ENCODE results near the gene ATXN1.

The ATXN1 gene

DNA sequence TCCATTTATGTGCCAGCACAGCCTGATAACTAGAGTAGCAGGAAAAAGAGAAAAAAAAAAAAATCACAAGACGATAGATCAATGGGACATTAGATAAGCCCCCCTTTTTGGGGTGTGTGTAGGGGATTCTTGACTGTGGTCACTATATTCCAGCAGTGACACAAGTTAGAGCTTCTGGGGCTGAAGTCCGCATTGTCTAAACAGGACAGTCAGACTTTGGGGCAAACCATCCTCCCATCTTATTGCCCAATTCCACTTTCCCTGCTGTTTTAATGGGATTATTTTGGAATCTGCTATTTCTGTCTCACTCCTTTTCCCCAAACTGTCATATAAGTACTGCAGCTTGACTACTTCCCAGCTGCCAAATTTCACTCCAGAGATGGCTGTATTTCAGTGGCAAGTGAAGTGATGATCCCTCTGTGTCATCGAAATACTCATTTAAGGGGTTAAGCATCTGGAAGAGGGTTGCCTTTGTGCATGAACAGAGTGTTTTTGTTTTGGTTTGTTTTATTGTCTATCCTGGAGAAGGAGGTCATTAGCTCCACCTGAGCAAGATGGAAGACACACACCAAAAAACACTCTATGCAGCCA is 182.5 kb downstream of the ATXN1 start:
- no peak for DNase-seq (ENCODE audit: low read depth in 1 of 2, low spot score in 1 of 2)
- Histone ChIP-seq H3K27me3 (ENCODE audit: insufficient read depth, poor library complexity, severe bottlenecking) (no peaks in the 10 kb centered on the region), H3K4me3 (replicated peaks; ENCODE audit: insufficient read depth, low read length) (no peak overlapping the region), H3K27ac (replicated peaks) (no peak overlapping the region)
- TF ChIP-seq SPI1 (IDR thresholded peaks at IDR 0.05; ENCODE audit: borderline replicate concordance, low read depth) (no peak), POLR2AphosphoS5 (IDR thresholded peaks at IDR 0.05; ENCODE audit: low read depth) (no peak), GABPA (IDR thresholded peaks at IDR 0.05; ENCODE audit: low read depth) (no peak)
- TF ChIP-seq, protein P1, sequence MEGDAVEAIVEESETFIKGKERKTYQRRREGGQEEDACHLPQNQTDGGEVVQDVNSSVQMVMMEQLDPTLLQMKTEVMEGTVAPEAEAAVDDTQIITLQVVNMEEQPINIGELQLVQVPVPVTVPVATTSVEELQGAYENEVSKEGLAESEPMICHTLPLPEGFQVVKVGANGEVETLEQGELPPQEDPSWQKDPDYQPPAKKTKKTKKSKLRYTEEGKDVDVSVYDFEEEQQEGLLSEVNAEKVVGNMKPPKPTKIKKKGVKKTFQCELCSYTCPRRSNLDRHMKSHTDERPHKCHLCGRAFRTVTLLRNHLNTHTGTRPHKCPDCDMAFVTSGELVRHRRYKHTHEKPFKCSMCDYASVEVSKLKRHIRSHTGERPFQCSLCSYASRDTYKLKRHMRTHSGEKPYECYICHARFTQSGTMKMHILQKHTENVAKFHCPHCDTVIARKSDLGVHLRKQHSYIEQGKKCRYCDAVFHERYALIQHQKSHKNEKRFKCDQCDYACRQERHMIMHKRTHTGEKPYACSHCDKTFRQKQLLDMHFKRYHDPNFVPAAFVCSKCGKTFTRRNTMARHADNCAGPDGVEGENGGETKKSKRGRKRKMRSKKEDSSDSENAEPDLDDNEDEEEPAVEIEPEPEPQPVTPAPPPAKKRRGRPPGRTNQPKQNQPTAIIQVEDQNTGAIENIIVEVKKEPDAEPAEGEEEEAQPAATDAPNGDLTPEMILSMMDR (IDR thresholded peaks at IDR 0.05; ENCODE audit: insufficient read depth, low read length), result no peak
- TF ChIP-seq, protein P2, sequence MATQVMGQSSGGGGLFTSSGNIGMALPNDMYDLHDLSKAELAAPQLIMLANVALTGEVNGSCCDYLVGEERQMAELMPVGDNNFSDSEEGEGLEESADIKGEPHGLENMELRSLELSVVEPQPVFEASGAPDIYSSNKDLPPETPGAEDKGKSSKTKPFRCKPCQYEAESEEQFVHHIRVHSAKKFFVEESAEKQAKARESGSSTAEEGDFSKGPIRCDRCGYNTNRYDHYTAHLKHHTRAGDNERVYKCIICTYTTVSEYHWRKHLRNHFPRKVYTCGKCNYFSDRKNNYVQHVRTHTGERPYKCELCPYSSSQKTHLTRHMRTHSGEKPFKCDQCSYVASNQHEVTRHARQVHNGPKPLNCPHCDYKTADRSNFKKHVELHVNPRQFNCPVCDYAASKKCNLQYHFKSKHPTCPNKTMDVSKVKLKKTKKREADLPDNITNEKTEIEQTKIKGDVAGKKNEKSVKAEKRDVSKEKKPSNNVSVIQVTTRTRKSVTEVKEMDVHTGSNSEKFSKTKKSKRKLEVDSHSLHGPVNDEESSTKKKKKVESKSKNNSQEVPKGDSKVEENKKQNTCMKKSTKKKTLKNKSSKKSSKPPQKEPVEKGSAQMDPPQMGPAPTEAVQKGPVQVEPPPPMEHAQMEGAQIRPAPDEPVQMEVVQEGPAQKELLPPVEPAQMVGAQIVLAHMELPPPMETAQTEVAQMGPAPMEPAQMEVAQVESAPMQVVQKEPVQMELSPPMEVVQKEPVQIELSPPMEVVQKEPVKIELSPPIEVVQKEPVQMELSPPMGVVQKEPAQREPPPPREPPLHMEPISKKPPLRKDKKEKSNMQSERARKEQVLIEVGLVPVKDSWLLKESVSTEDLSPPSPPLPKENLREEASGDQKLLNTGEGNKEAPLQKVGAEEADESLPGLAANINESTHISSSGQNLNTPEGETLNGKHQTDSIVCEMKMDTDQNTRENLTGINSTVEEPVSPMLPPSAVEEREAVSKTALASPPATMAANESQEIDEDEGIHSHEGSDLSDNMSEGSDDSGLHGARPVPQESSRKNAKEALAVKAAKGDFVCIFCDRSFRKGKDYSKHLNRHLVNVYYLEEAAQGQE (IDR thresholded peaks at IDR 0.05; ENCODE audit: insufficient replicate concordance, low read depth), result no peak

DNA sequence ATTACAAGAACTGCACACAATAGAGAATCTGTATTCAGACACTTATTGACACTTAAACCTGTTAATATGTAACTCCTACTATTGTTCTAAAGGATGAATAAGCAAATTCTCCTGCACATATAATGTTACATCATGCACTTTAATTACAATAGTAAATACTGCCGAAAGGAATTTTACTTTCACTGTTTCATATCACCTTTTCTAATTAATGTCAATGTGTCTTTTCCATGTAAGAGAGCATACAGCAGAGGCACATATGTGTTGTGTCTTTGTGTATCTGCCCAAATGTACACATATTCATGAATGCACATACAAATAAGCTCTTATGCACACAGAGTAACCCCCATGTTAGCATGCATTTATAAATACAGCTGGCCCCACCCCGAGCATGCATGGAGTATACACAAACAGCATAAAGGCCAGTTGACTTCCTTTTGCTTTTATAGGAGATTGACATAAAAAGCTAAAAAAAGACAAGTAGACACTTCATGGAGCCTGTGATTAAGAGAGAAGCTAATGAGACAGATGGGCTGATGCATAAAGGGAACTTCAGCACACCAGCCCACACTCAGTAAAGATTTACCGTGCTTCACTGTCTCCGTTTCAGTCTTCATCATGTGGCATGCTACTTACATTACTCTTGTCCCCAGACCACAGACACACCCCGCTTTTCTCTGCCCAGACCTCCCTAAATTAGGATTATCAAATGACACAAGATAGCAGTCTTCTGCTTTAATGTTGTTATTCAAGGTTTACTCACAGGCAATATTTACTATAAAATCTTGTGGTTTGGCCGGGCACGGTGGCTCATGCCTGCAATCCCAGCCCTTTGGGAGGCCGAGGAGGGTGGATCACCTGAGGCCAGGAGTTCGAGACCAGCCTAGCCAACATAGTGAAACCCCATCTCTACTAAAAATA is 184.6 kb downstream of the ATXN1 start:
- H3K4me3 ChIP-seq (replicated peaks; ENCODE audit: insufficient read depth, low read length), result no peak overlapping the region
- DNase-seq (ENCODE audit: low read depth in 1 of 2, low spot score in 1 of 2), result no peak
- TF ChIP-seq SPI1 (IDR thresholded peaks at IDR 0.05; ENCODE audit: borderline replicate concordance, low read depth) (no peak), GABPA (IDR thresholded peaks at IDR 0.05; ENCODE audit: low read depth) (no peak), POLR2AphosphoS5 (IDR thresholded peaks at IDR 0.05; ENCODE audit: low read depth) (no peak)
- TF ChIP-seq, protein P2 (IDR thresholded peaks at IDR 0.05; ENCODE audit: insufficient replicate concordance, low read depth), result no peak
- TF ChIP-seq, protein P1 (IDR thresholded peaks at IDR 0.05; ENCODE audit: insufficient read depth, low read length), result no peak

DNA sequence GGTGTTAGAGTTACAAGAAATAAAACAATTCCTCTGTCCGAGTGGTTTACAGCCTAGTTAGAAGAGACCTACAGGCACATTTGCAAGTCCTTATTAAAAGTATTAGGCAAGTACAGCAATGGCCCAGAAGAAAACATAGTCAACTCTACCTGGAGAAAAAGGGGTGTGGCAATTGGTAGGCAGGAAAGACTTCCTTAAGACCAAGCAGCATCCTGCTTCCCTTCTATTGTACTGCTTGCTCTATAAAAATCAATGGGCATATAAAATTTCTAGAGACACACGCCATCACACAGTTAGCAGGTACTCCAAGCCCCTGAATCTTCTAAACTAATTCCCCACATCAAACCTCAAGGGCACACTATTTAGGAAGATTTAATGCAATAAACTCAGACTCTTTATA is 185.6 kb downstream of the ATXN1 start:
- H3K27me3 ChIP-seq (ENCODE audit: insufficient read depth, poor library complexity, severe bottlenecking), result no peaks in the 10 kb centered on the region
- DNase-seq (ENCODE audit: low read depth in 1 of 2, low spot score in 1 of 2), result no peak
- TF ChIP-seq, protein P2 (IDR thresholded peaks at IDR 0.05; ENCODE audit: insufficient replicate concordance, low read depth), result no peak
- TF ChIP-seq POLR2AphosphoS5 (IDR thresholded peaks at IDR 0.05; ENCODE audit: low read depth), result no peak
- TF ChIP-seq SPI1 (IDR thresholded peaks at IDR 0.05; ENCODE audit: borderline replicate concordance, low read depth), result no peak
- TF ChIP-seq, protein P1 (IDR thresholded peaks at IDR 0.05; ENCODE audit: insufficient read depth, low read length), result no peak
- TF ChIP-seq GABPA (IDR thresholded peaks at IDR 0.05; ENCODE audit: low read depth), result no peak
- no peak overlapping the region for H3K27ac ChIP-seq (replicated peaks)
- H3K4me3 ChIP-seq (replicated peaks; ENCODE audit: insufficient read depth, low read length), result no peak overlapping the region

More for the DNA sequence above, 184.6 kb downstream of the ATXN1 start:
- Histone ChIP-seq H3K27ac (replicated peaks) (no peak overlapping the region), H3K27me3 (ENCODE audit: insufficient read depth, poor library complexity, severe bottlenecking) (no peaks in the 10 kb centered on the region)

All from HL-60 (cell line).